Kidney (tissue), 14 donors: Measurements from ENCODE around the gene TRAPPC8. TPM values are rescaled to one million over a fixed set of nuclear protein-coding genes. Genes with fewer than 3 reads are reported as not detected.
"Not testable (repeated sequence)": the region's sequence is repeated elsewhere in the genome, so short reads cannot be mapped to it uniquely, and the experiment has no call there.

Source experiments
- DNase-seq, 5 donors: peaks; one replicate each; pipeline ENCODE4 v3.0.0-alpha.2; 2013 to 2020
- FAIRE-seq: peaks from 2 replicates; lab custom pipeline; 2012; peaks lifted over from hg19 to GRCh38; lab: Jason Lieb, UNC
- H3K27ac ChIP-seq, 2 donors: one replicate each; pipeline ENCODE4 v1.7.0; 2013; ENCODE audit warnings: low read depth in 2 of 2, low read length in 2 of 2, inconsistent platforms in 1 of 2
- H3K27me3 ChIP-seq: one replicate; pipeline ENCODE4 v1.7.1; 2013; ENCODE audit warnings: low read length, inconsistent platforms; ENCODE audit not compliant: control insufficient read depth, insufficient read depth
- H3K36me3 ChIP-seq, 3 donors: one replicate each; pipeline versions ENCODE4 v1.7.0 to v1.7.1; 2013; ENCODE audit warnings: low read length in 3 of 3, control low read depth in 1 of 3, inconsistent platforms in 1 of 3; ENCODE audit not compliant: insufficient read depth in 3 of 3, control insufficient read depth in 2 of 3
- H3K4me1 ChIP-seq, 3 donors: one replicate each; pipeline versions ENCODE4 v1.7.0 to v1.7.1; 2013; ENCODE audit warnings: low read length in 3 of 3, inconsistent platforms in 1 of 3, low read depth in 1 of 3; ENCODE audit not compliant: control insufficient read depth in 2 of 3, insufficient read depth in 2 of 3
- H3K4me3 ChIP-seq, 3 donors: one replicate each; pipeline versions ENCODE4 v1.7.0 to v1.8.1; 2013; ENCODE audit warnings: low read length in 3 of 3, control low read depth in 1 of 3, inconsistent platforms in 1 of 3
- H3K9ac ChIP-seq, 3 donors: one replicate each; pipeline versions ENCODE4 v1.7.0 to v1.7.1; 2013; ENCODE audit warnings: low read length in 3 of 3, control low read depth in 1 of 3, inconsistent platforms in 1 of 3
- H3K9me3 ChIP-seq, 3 donors: one replicate each; pipeline versions ENCODE4 v1.7.0 to v1.7.1; 2013; ENCODE audit warnings: low read length in 3 of 3, control low read depth in 1 of 3, inconsistent platforms in 1 of 3; ENCODE audit not compliant: control insufficient read depth in 2 of 3, insufficient read depth in 1 of 3
- intact Hi-C: fragments of 100-400 bp; cut with DNase I; formaldehyde crosslinking; loops from one replicate; pipeline ENCODE4 v1.11.1; 2022
- polyA plus RNA-seq: library from polyadenylated mRNA; stranded (reverse); fragments of 350-450 nt; fragmentation: Illumina TruSeq; extraction: RNeasy Lipid Tissue Mini Kit (QIAGEN cat#74804); gene quantifications from one replicate; pipeline ENCODE4 v1.2.3, GENCODE V29; 2014; ENCODE audit warnings: low read depth, low replicate concordance; ENCODE audit not compliant: insufficient read depth
- total RNA-seq: library from RNA; stranded (reverse); fragmentation: NEBNext Ultra II Directional; extraction: Animal tissue kit (Norgen Biotek cat#: 25700); gene quantifications from one replicate; pipeline ENCODE4 v1.2.1, GENCODE V29; 2021
- TF ChIP-seq, protein P1 (sequence below): IDR thresholded peaks from 3 replicates; pipeline ENCODE4 v1.5.1; 2012; ENCODE audit warnings: mild to moderate bottlenecking, moderate library complexity, borderline replicate concordance; ENCODE audit not compliant: insufficient read depth; ENCODE audit errors: extremely low read depth
- donor health status: control.
- donor health status: control.
- donor health status: control.
- donor health status: control.
- donor health status: control.
- donor health status: DM: yes; HTN: yes; CAD: no.
- donor health status: Normal renal cell carcinoma (clear cell type).

The TRAPPC8 gene
- total and polyA plus RNA-seq, 2 donors from 2014 or later = 28.7 to 44.6 TPM

DNA sequence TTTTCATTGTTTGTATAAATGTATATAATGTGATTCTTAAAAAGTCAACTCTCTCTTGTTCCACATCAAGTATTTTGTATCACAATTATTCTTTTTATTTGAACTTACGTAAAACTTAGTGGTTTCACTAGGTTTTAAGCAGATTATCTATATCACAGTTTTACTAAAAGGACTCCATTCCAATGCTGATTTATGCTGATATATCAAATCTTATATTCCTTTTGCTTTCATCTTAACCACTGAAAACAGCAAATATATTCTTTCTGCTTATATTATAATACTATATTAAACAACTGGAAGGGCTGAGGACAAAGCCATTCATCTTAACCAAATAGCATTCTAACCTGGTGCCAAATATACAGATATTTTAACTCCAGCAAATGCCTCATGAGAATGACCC is 24.2 kb downstream of the TRAPPC8 start:
- H3K9ac ChIP-seq = no peak overlapping the region
- TF ChIP-seq, protein P1, sequence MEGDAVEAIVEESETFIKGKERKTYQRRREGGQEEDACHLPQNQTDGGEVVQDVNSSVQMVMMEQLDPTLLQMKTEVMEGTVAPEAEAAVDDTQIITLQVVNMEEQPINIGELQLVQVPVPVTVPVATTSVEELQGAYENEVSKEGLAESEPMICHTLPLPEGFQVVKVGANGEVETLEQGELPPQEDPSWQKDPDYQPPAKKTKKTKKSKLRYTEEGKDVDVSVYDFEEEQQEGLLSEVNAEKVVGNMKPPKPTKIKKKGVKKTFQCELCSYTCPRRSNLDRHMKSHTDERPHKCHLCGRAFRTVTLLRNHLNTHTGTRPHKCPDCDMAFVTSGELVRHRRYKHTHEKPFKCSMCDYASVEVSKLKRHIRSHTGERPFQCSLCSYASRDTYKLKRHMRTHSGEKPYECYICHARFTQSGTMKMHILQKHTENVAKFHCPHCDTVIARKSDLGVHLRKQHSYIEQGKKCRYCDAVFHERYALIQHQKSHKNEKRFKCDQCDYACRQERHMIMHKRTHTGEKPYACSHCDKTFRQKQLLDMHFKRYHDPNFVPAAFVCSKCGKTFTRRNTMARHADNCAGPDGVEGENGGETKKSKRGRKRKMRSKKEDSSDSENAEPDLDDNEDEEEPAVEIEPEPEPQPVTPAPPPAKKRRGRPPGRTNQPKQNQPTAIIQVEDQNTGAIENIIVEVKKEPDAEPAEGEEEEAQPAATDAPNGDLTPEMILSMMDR = no peak
- peaks cover 0 to 5% (median 3%) of the 10 kb centered on the region in 3 donors for H3K36me3 ChIP-seq
- no peaks in the 10 kb centered on the region for H3K4me1 ChIP-seq
- intact Hi-C loops = no loop called here
- no peaks in the 10 kb centered on the region for H3K9me3 ChIP-seq
- FAIRE-seq = no peak
- no peak for DNase-seq
- no peaks in the 10 kb centered on the region for H3K27me3 ChIP-seq
- no peak overlapping the region for H3K27ac ChIP-seq
- H3K4me3 ChIP-seq = no peak overlapping the region

DNA sequence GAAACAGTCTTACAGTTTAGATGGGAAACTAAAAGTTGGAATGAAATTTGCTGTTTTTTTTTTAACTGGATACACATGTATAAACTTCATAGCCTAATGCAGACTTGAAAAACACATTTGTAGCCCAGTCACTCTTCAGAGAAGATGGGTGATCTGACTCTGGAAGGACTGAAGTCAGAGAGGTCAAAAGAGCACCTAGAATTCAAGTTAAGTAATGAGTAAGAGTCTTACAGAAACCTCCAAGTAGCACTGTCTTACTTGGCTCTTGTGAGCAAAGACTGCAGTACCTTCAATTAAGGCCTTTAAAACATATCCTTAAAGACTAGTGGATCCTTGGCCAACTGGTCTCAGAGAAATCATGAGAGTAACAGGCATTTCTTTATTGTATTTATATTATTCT is 41.9 kb downstream of the TRAPPC8 start:
- DNase-seq (no peak), FAIRE-seq (no peak)
- intact Hi-C loops = no loop called here
- peaks cover 3 to 29% (median 13%) of the 10 kb centered on the region in 3 donors for H3K36me3 ChIP-seq
- no peak overlapping the region for H3K9ac ChIP-seq
- no peaks in the 10 kb centered on the region for H3K9me3 ChIP-seq
- H3K4me3 ChIP-seq = no peak overlapping the region
- no peak overlapping the region for H3K27ac ChIP-seq
- TF ChIP-seq, protein P1 = no peak
- no peaks in the 10 kb centered on the region for H3K27me3 ChIP-seq
- H3K4me1 ChIP-seq = no peaks in the 10 kb centered on the region

DNA sequence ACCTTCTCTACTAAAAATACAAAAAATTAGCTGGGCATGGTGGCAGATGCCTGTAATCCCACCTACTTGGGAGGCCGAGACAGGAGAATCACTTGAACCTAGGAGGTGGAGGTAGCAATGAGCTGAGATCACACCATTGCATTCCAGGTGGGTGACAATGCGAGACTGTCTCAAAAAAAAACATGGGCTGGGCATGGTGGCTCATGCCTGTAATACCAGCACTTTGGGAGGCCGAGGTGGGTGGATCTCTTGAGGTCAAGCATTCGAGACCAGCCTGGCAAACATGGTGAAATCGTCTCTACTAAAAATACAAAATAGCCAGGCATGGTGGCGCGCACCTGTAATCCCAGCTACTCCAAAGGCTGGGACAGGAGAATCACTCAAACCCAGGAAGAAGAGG is 43.2 kb downstream of the TRAPPC8 start:
- not testable (repeated sequence) for H3K4me3 ChIP-seq, FAIRE-seq

DNA sequence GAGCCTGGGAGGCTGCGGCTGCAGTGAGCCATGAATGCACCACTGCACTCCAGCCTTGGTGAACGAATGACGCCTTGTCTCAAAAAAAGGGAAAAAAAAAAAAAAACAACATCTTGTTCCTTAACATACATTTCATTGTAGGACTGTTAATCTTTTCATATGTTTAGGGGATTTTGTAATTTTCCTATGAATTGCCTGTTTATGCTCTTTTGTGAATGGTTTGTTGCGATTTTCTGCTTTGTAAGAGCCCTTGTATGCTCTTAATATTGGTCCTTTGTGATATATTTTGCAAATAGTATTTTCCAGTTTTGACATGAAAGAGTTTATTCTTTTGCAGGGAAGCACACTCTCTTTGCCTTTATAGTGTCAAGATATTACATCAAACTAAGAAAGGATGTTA is 50.0 kb downstream of the TRAPPC8 start:
- TF ChIP-seq, protein P1 = no peak
- intact Hi-C loops = no loop called here
- peaks cover 0 to 11% (median 8%) of the 10 kb centered on the region in 3 donors for H3K36me3 ChIP-seq

More for the DNA sequence above, 43.2 kb downstream of the TRAPPC8 start:
- H3K9ac ChIP-seq, intact Hi-C loops, DNase-seq, H3K9me3 ChIP-seq, H3K4me1 ChIP-seq, H3K27me3 ChIP-seq, H3K27ac ChIP-seq: not testable (repeated sequence)
- peaks cover 0 to 29% (median 14%) of the 10 kb centered on the region in 3 donors for H3K36me3 ChIP-seq

More for the DNA sequence above, 50.0 kb downstream of the TRAPPC8 start:
- Histone ChIP-seq H3K27ac (no peak overlapping the region), H3K4me1 (no peaks in the 10 kb centered on the region), H3K27me3 (no peaks in the 10 kb centered on the region), H3K9ac (no peak overlapping the region), H3K4me3 (no peak overlapping the region), H3K9me3 (no peaks in the 10 kb centered on the region)
- no peak for DNase-seq
- FAIRE-seq = no peak
